OCI-LY3 (cell line): ENCODE data around the gene QKI.

Experiments
- H2AFZ ChIP-seq: fragments of 200-600, 300-600 bp; shearing (Covaris generic); 2 replicates; pipeline ENCODE4 v1.6.0; 2014; ENCODE audit warnings: antibody characterized with exemption, low read depth, low read length
- H3K27ac ChIP-seq: fragments of 200-600, 300-600 bp; sonication (generic); 2 replicates; pipeline ENCODE4 v1.5.1; 2014; ENCODE audit warnings: mild to moderate bottlenecking, low read length, moderate library complexity, mixed read lengths
- H3K27me3 ChIP-seq: fragments of 200-600, 300-600 bp; sonication (generic); 2 replicates; pipeline ENCODE4 v1.6.1; 2014; ENCODE audit warnings: low read depth, low read length, mixed read lengths
- H3K36me3 ChIP-seq: fragments of 200-600, 300-600 bp; sonication (generic); replicated peaks from 2 replicates; pipeline ENCODE3; 2014; ENCODE audit warnings: low read depth, low read length, mixed read lengths
- H3K4me1 ChIP-seq: fragments of 300-600, 200-600 bp; sonication (generic); 2 replicates; pipeline ENCODE4 v1.6.1; 2014; ENCODE audit warnings: low read length, mixed read lengths
- H3K4me2 ChIP-seq: fragments of 200-600, 300-600 bp; sonication (generic); 2 replicates; pipeline ENCODE4 v1.6.1; 2014; ENCODE audit warnings: low read length, mixed read lengths
- H3K4me3 ChIP-seq: fragments of 300-600, 200-600 bp; sonication (generic); 2 replicates; pipeline ENCODE4 v1.5.1; 2014; ENCODE audit warnings: antibody characterized with exemption, mild to moderate bottlenecking, low read length, moderate library complexity
- H3K79me2 ChIP-seq: fragments of 300-600, 200-600 bp; shearing (Covaris generic); 2 replicates; pipeline ENCODE4 v1.6.1; 2014; ENCODE audit warnings: mild to moderate bottlenecking, low read length, mixed read lengths
- H3K9ac ChIP-seq: fragments of 300-600, 200-600 bp; shearing (Covaris generic); 2 replicates; pipeline ENCODE4 v1.6.0; 2014; ENCODE audit warnings: mild to moderate bottlenecking, low read length, moderate library complexity
- H3K9me3 ChIP-seq: fragments of 200-600, 300-600 bp; shearing (Covaris generic); 2 replicates; pipeline ENCODE4 v1.6.1; 2014; ENCODE audit warnings: low read length, mixed read lengths; ENCODE audit not compliant: insufficient read depth
- H4K20me1 ChIP-seq: fragments of 200-600, 300-600 bp; sonication (generic); 2 replicates; pipeline ENCODE4 v1.6.1; 2016; ENCODE audit warnings: low read length, mixed read lengths; ENCODE audit not compliant: insufficient read depth
- CTCF ChIP-seq: fragments of 200-600, 300-600 bp; sonication (generic); IDR thresholded peaks from 2 replicates; pipeline ENCODE4 v1.5.1; 2014; ENCODE audit warnings: antibody characterized with exemption, low read length, low read depth
- EZH2phosphoT487 ChIP-seq: fragments of 200-600 bp; shearing (Covaris generic); IDR thresholded peaks from 2 replicates; pipeline ENCODE4 v1.6.1; 2018; ENCODE audit warnings: antibody characterized with exemption, mixed run types, low read depth

The QKI gene

GRCh38 chr6:163605385-163606097 lies 191.0 kb downstream of the QKI start:
- Histone ChIP-seq H3K9me3 (peaks cover 3% of the 10 kb centered on the region; the same call in 1 of the 2 replicates), H3K4me2 (no peak overlapping the region), H3K9ac (no peak overlapping the region), H3K79me2 (no peaks in the 10 kb centered on the region), H2AFZ (no peak overlapping the region), H4K20me1 (no peaks in the 10 kb centered on the region), H3K27me3 (no peaks in the 10 kb centered on the region), H3K4me3 (no peak overlapping the region), H3K36me3 (peaks cover 6% of the 10 kb centered on the region), H3K27ac (no peak overlapping the region), H3K4me1 (peaks cover 3% of the 10 kb centered on the region; the same call in 1 of the 2 replicates)
- TF ChIP-seq CTCF (no peak), EZH2phosphoT487 (no peak)

- Histone ChIP-seq H4K20me1 (no peaks in the 10 kb centered on the region), H2AFZ (no peak overlapping the region), H3K79me2 (no peaks in the 10 kb centered on the region), H3K4me2 (no peak overlapping the region), H3K9me3 (peaks cover 3% of the 10 kb centered on the region; the same call in 1 of the 2 replicates), H3K36me3 (peaks cover 6% of the 10 kb centered on the region), H3K27ac (no peak overlapping the region), H3K4me3 (no peak overlapping the region), H3K9ac (no peak overlapping the region), H3K27me3 (no peaks in the 10 kb centered on the region), H3K4me1 (peaks cover 3% of the 10 kb centered on the region; the same call in 1 of the 2 replicates)
- TF ChIP-seq CTCF (no peak), EZH2phosphoT487 (no peak)
Observed at GRCh38 chr6:163607792-163608191, 193.3 kb downstream of the QKI start.

GRCh38 chr6:163608204-163608644 lies 193.7 kb downstream of the QKI start:
- Histone ChIP-seq H3K36me3 (peaks cover 6% of the 10 kb centered on the region), H3K27me3 (no peaks in the 10 kb centered on the region), H3K4me2 (no peak overlapping the region), H3K9me3 (peaks cover 3% of the 10 kb centered on the region; the same call in 1 of the 2 replicates), H3K4me1 (peaks cover 3% of the 10 kb centered on the region; the same call in 1 of the 2 replicates), H2AFZ (no peak overlapping the region), H4K20me1 (no peaks in the 10 kb centered on the region), H3K9ac (no peak overlapping the region), H3K27ac (no peak overlapping the region), H3K4me3 (no peak overlapping the region), H3K79me2 (no peaks in the 10 kb centered on the region)
- TF ChIP-seq CTCF (no peak), EZH2phosphoT487 (no peak)

DNA sequence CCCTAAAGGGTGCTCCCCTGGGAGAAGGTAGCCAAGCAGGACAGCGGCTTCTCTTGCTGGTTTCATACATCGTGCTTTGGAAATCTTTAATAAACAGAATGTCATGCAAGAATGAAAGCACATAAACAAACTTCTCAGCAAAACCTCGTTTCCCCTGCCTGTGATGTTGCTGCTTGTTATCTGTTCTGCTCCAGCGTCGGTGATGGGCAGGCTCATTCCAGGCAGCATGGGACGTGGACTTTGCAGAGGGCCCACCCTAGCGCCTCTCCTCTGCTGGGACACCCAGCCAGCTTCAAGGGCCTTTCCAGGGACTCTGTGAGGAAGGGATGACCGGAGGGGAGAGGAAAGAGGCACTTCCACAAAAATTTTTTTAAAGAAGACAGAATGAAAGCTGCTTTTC lies 197.7 kb downstream of the QKI start:
- Histone ChIP-seq H3K4me3 (no peak overlapping the region), H3K27ac (no peak overlapping the region), H2AFZ (no peak overlapping the region), H3K9me3 (no peaks in the 10 kb centered on the region), H3K4me2 (no peak overlapping the region), H3K79me2 (no peaks in the 10 kb centered on the region), H3K9ac (no peak overlapping the region), H3K4me1 (no peaks in the 10 kb centered on the region), H3K36me3 (no peaks in the 10 kb centered on the region), H3K27me3 (no peaks in the 10 kb centered on the region), H4K20me1 (no peaks in the 10 kb centered on the region)
- TF ChIP-seq EZH2phosphoT487 (no peak), CTCF (no peak)
